H1 (cell line): ENCODE measurements around the gene ZNF888. TPM values are rescaled to one million over a fixed set of nuclear protein-coding genes. Genes with fewer than 3 reads are reported as not detected.

ENCODE experiments used
- CTCF ChIA-PET: fragments of 300-600 bp; sonication (Branson Sonifier 250); formaldehyde crosslinking; loops from one replicate; lab custom pipeline; 2021; ENCODE audit not compliant: partially characterized antibody; lab: Charles Lee
- POLR2A ChIA-PET: fragments of 300-600 bp; sonication (Branson Sonifier 250); formaldehyde crosslinking; loops from one replicate; lab custom pipeline; 2021; ENCODE audit warnings: inconsistent platforms; ENCODE audit not compliant: partially characterized antibody; lab: Charles Lee
- DNase-seq, 2 experiments: peaks; one replicate each; pipeline versions ENCODE4 v3.0.0 to v3.0.0-alpha.2; 2010 to 2022; ENCODE audit warnings: low spot score in 2 of 2, low read depth in 1 of 2, mixed read lengths in 1 of 2
- FAIRE-seq: peaks from 2 replicates; lab custom pipeline; 2011; peaks lifted over from hg19 to GRCh38; lab: Jason Lieb, UNC
- H2AFZ ChIP-seq: 2 replicates; pipeline ENCODE4 v1.8.1; 2012; ENCODE audit warnings: low read length, inconsistent platforms
- H2AK5ac ChIP-seq: 2 replicates; pipeline ENCODE4 v1.6.1; 2013; ENCODE audit warnings: low read depth, low read length
- H2BK120ac ChIP-seq: replicated peaks from 2 replicates; pipeline ENCODE3; 2013; ENCODE audit warnings: low read depth, low read length, inconsistent platforms
- H2BK12ac ChIP-seq: 2 replicates; pipeline ENCODE4 v1.6.1; 2013; ENCODE audit warnings: low read depth, low read length
- H2BK15ac ChIP-seq: 2 replicates; pipeline ENCODE4 v1.6.1; 2013; ENCODE audit warnings: low read length
- H2BK20ac ChIP-seq: 2 replicates; pipeline ENCODE4 v1.6.1; 2013; ENCODE audit warnings: low read length
- H2BK5ac ChIP-seq: 2 replicates; pipeline ENCODE4 v1.6.1; 2013; ENCODE audit warnings: low read depth, low read length
- H3K14ac ChIP-seq: 2 replicates; pipeline ENCODE4 v1.6.1; 2013; ENCODE audit warnings: inconsistent platforms; ENCODE audit not compliant: insufficient read length
- H3K18ac ChIP-seq: 2 replicates; pipeline ENCODE4 v1.6.1; 2013; ENCODE audit warnings: low read length; ENCODE audit errors: extremely low read depth
- H3K23ac ChIP-seq: 2 replicates; pipeline ENCODE4 v1.6.1; 2013; ENCODE audit warnings: inconsistent platforms; ENCODE audit not compliant: insufficient read length
- H3K23me2 ChIP-seq: 2 replicates; pipeline ENCODE4 v1.6.1; 2013; ENCODE audit warnings: low read depth, low read length
- H3K27ac ChIP-seq: 2 replicates; pipeline ENCODE4 v1.6.1; 2011; ENCODE audit warnings: low read depth, low read length, inconsistent platforms
- H3K27me3 ChIP-seq, 4 experiments: replicated peaks in 1 of 4; 1 replicate in 1 of 4; 2 replicates in 3 of 4; pipeline versions ENCODE4 v1.6.1 to v1.8.1; 2011 to 2013; ENCODE audit warnings: low read length in 3 of 4, mild to moderate bottlenecking in 3 of 4, inconsistent platforms in 2 of 4, mixed read lengths in 2 of 4, moderate library complexity in 1 of 4; ENCODE audit not compliant: control insufficient read depth in 3 of 4, insufficient read depth in 3 of 4; ENCODE audit errors: extremely low read depth in 1 of 4
- H3K36me3 ChIP-seq, 4 experiments: 2 replicates each; pipeline versions ENCODE4 v1.6.1 to v1.8.1; 2011 to 2013; ENCODE audit warnings: mild to moderate bottlenecking in 4 of 4, low read length in 3 of 4, moderate library complexity in 2 of 4, control low read depth in 1 of 4, inconsistent platforms in 1 of 4; ENCODE audit not compliant: insufficient read depth in 4 of 4, control insufficient read depth in 2 of 4
- H3K4ac ChIP-seq: replicated peaks from 2 replicates; pipeline ENCODE3; 2013; ENCODE audit warnings: low read length, low read depth, mixed read lengths, inconsistent platforms; ENCODE audit not compliant: insufficient read length
- H3K4me1 ChIP-seq, 4 experiments: replicated peaks in 1 of 4; 1 replicate in 1 of 4; 2 replicates in 3 of 4; pipeline versions ENCODE4 v1.6.1 to v1.8.1; 2011 to 2013; ENCODE audit warnings: low read length in 3 of 4, inconsistent platforms in 2 of 4, mixed read lengths in 1 of 4; ENCODE audit not compliant: insufficient read depth in 4 of 4, control insufficient read depth in 3 of 4
- H3K4me2 ChIP-seq, 2 experiments: 2 replicates each; pipeline versions ENCODE4 v1.6.1 to v1.8.1; 2011 to 2013; ENCODE audit warnings: low read depth in 2 of 2, low read length in 2 of 2, control low read depth in 1 of 2, inconsistent platforms in 1 of 2, mild to moderate bottlenecking in 1 of 2; ENCODE audit not compliant: insufficient read depth in 1 of 2
- H3K4me3 ChIP-seq, 4 experiments: fragments of 200-600, 300-600 bp in 1 of 4; sonication (generic), shearing (Covaris generic), sonication (Bioruptor Twin) in 1 of 4; 2 replicates each; pipeline versions ENCODE4 v1.5.1 to v1.8.1; 2011 to 2016; ENCODE audit warnings: low read length in 4 of 4, low read depth in 3 of 4, control low read depth in 2 of 4, inconsistent platforms in 2 of 4, mild to moderate bottlenecking in 2 of 4, mixed read lengths in 1 of 4, moderate library complexity in 1 of 4; ENCODE audit not compliant: insufficient read depth in 2 of 4; ENCODE audit errors: extremely low read depth in 1 of 4
- H3K56ac ChIP-seq: replicated peaks from 2 replicates; pipeline ENCODE3; 2013; ENCODE audit warnings: low read depth, mild to moderate bottlenecking, mixed read lengths, low read length, inconsistent platforms; ENCODE audit not compliant: insufficient read length
- H3K79me1 ChIP-seq: 2 replicates; pipeline ENCODE4 v1.6.1; 2013; ENCODE audit warnings: low read depth, low read length, control low read depth
- H3K79me2 ChIP-seq, 2 experiments: 2 replicates each; pipeline versions ENCODE4 v1.6.1 to v1.8.1; 2012 to 2013; ENCODE audit warnings: low read length in 2 of 2, mild to moderate bottlenecking in 2 of 2, inconsistent platforms in 1 of 2; ENCODE audit not compliant: insufficient read depth in 2 of 2, control insufficient read depth in 1 of 2
- H3K9ac ChIP-seq, 4 experiments: replicated peaks in 1 of 4; 1 replicate in 1 of 4; 2 replicates in 3 of 4; pipeline versions ENCODE4 v1.6.1 to v1.8.1; 2011 to 2013; ENCODE audit warnings: low read depth in 3 of 4, low read length in 3 of 4, control low read depth in 2 of 4, mild to moderate bottlenecking in 2 of 4, moderate library complexity in 2 of 4, inconsistent platforms in 1 of 4; ENCODE audit errors: extremely low read depth in 1 of 4
- H3K9me3 ChIP-seq, 2 experiments: 2 replicates each; pipeline versions ENCODE4 v1.6.1 to v1.8.1; 2012 to 2013; ENCODE audit warnings: mild to moderate bottlenecking in 2 of 2, moderate library complexity in 2 of 2, control low read depth in 1 of 2, inconsistent platforms in 1 of 2, low read depth in 1 of 2, low read length in 1 of 2, mixed read lengths in 1 of 2; ENCODE audit not compliant: insufficient read depth in 2 of 2
- H4K20me1 ChIP-seq, 2 experiments: replicated peaks in 1 of 2; 2 replicates each; pipeline versions ENCODE3 to v1.8.1; 2011 to 2013; ENCODE audit warnings: inconsistent platforms in 2 of 2, low read length in 2 of 2, mild to moderate bottlenecking in 1 of 2; ENCODE audit not compliant: insufficient read depth in 2 of 2, control insufficient read depth in 1 of 2
- H4K5ac ChIP-seq: 2 replicates; pipeline ENCODE4 v1.6.1; 2013; ENCODE audit warnings: low read length, low read depth, mixed read lengths, inconsistent platforms; ENCODE audit not compliant: insufficient read length
- H4K8ac ChIP-seq: 2 replicates; pipeline ENCODE4 v1.8.0; 2013; ENCODE audit warnings: mild to moderate bottlenecking, moderate library complexity, low read length, inconsistent platforms; ENCODE audit not compliant: insufficient read depth; ENCODE audit errors: extremely low read depth
- H4K91ac ChIP-seq: replicated peaks from 2 replicates; pipeline ENCODE3; 2013; ENCODE audit warnings: low read length, mixed read lengths, inconsistent platforms; ENCODE audit not compliant: insufficient read length
- POLR2AphosphoS5 ChIP-seq: IDR thresholded peaks from 2 replicates; pipeline ENCODE4 v1.6.1; 2011; ENCODE audit warnings: low read depth, low read length
- WGBS, 2 experiments: shearing (Covaris generic) in 1 of 2; methylation state at CpG; one replicate each; pipeline versions ENCODE4 v1.1.6 to v1.1.7; 2013 to 2015; ENCODE audit warnings: low lambda C conversion rate in 2 of 2, mixed read lengths in 2 of 2, inconsistent platforms in 1 of 2, low coverage in 1 of 2, missing lambda C conversion rate in 1 of 2; ENCODE audit not compliant: insufficient replicate concordance in 2 of 2, insufficient coverage in 1 of 2, insufficient read length in 1 of 2; ENCODE audit errors: extremely low coverage in 1 of 2, missing lambda C conversion rate in 1 of 2; 5-methylcytosine and 5-hydroxymethylcytosine counted together
- polyA plus RNA-seq, 7 experiments: library from polyadenylated mRNA; depleted of rRNA in 3 of 7; stranded (reverse) in 5 of 7; unstranded in 2 of 7; fragments of >200 nt in 5 of 7; fragments of 200-250 nt in 2 of 7; gene quantifications; 1 replicate in 5 of 7; 2 replicates in 1 of 7; 4 replicates in 1 of 7; pipeline versions ENCODE4 v1.2.1 to v1.2.3, GENCODE V29; 2011 to 2013; ENCODE audit warnings: missing spikeins in 2 of 7, mixed read lengths in 2 of 7
- total RNA-seq: library from RNA; stranded (reverse); fragmentation: NEBNext Ultra II Directional; extraction: Animal tissue kit (Norgen Biotek cat#: 25700); gene quantifications from 2 replicates; pipeline ENCODE4 v1.2.1, GENCODE V29; 2021

Gene ZNF888
- total and polyA plus RNA-seq, 2 of the 8 experiments (the other 6 are each of a cell fraction or from before 2014, with no cell fraction given) = 1.1 to 8.6 TPM

GRCh38 chr19:52897138-52897935 lies 25.9 kb downstream of the ZNF888 start, which contains the start of gene ZNF320:
Gene ZNF320 (minus strand): TSS chr19:52897635. CDS start chr19:52890255, 7,380 bp downstream.
- peak within 1 kb of the TSS; percentile 52 for H3K18ac ChIP-seq
- H4K5ac ChIP-seq = peak within 1 kb of the TSS; percentile 81
- peak within 1 kb of the TSS; percentile 34 for H3K56ac ChIP-seq
- peak within 1 kb of the TSS; percentile 87 to 97 (median 90) for H3K4me3 ChIP-seq
- H2BK12ac ChIP-seq = peak within 1 kb of the TSS; percentile 21; the same call in 1 of the 2 replicates
- no peaks in the 10 kb centered on the region for H3K9me3 ChIP-seq
- DNase-seq (peak; percentile 89 to 99), FAIRE-seq (peak; percentile 74)
- H3K4me1 ChIP-seq = peaks cover 3 to 8% (median 5%) of the 10 kb centered on the region in 4 experiments; a peak in 6 of 7 replicates
- peak within 1 kb of the TSS; percentile 68 to 89 (median 85) for H3K9ac ChIP-seq
- no peak within 1 kb of the TSS for H3K14ac ChIP-seq
- CTCF ChIA-PET = interaction anchor here (0.6 to 0.8 kb wide), 2 partner anchors 54 to 66 kb away, joined by 3 to 4 read pairs; partner anchors contain the start of gene ZNF816
- H4K20me1 ChIP-seq = peaks cover 0 to 3% of the 10 kb centered on the region in 2 experiments
- H2AK5ac ChIP-seq = no peak within 1 kb of the TSS
- H3K79me2 ChIP-seq = peaks cover 3 to 37% of the 10 kb centered on the region in 2 experiments; a peak in 2 of 4 replicates
- H2BK120ac ChIP-seq = peak within 1 kb of the TSS; percentile 54
- H3K79me1 ChIP-seq = peaks cover 8% of the 10 kb centered on the region
- peak within 1 kb of the TSS; percentile 63 to 79 for H3K4me2 ChIP-seq
- peak within 1 kb of the TSS; percentile 79 for H2BK5ac ChIP-seq
- H2BK15ac ChIP-seq = no peak within 1 kb of the TSS
- H4K91ac ChIP-seq = peak within 1 kb of the TSS; percentile 73
- no peak within 1 kb of the TSS for H3K23ac ChIP-seq
- peak within 1 kb of the TSS; percentile 93; the same call in 1 of the 2 replicates for H4K8ac ChIP-seq
- peaks cover 0 to 8% (median 4%) of the 10 kb centered on the region in 4 experiments; a peak in 5 of 8 replicates for H3K36me3 ChIP-seq
- no peaks in the 10 kb centered on the region for H3K27me3 ChIP-seq
- 1% methylated on average over 56 of the region's 56 CpGs; no CpG with 5 or more reads in 1 of the 2 experiments for WGBS, 2 experiments
- POLR2A ChIA-PET = interaction anchor here (1.1 to 2.5 kb wide), 7 partner anchors 14 to 97 kb away, joined by 3 to 9 read pairs (median 4); partner anchors contain the start of gene ZNF816
- peak within 1 kb of the TSS; percentile 85 for H2AFZ ChIP-seq
- H3K4ac ChIP-seq = peak within 1 kb of the TSS; percentile 53
- no peak within 1 kb of the TSS for H2BK20ac ChIP-seq
- peak within 1 kb of the TSS; percentile 89 for H3K27ac ChIP-seq
- H3K23me2 ChIP-seq = peaks cover 4% of the 10 kb centered on the region; the same call in 1 of the 2 replicates
- TF ChIP-seq POLR2AphosphoS5 = peak; percentile 95
